ENCODE measurements around the gene LBX2.

Gene LBX2

DNA sequence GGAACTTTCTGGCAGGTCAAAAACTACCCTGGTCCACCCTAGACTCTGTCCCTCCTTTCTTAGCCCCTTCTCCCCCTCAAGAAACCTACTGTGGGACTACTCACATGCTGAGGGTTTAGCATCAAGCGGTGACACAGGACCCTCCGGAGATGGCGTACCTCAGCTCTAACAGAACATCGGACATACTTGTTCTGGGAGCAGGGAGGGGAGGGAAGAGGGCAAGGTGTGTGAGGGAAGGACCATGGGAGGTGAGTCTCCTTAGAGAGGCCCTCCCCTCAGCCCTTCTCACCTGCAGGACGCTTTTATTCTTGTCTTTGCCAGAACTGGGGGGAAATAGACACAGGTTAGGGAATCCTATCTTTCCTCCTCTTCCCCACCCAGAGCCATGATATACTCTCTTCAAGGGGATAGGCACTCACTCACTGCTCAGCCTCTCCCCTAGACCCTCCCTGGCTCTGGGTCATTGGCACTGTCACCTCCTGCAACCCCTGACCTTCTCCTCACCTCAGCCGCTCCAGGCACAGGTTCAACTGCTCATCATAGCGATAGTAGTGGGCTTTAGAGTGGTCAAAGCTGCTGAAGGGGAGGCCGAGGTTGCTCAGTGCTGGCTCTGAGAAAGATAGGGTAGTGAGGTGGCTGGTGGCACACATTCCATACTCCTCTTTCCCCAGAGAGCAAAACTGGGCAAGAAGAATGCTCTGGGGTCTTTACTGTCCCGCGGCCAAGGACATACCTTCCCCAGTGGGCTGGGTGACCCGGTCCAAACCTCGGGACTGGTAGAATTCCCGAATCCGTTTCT, 6.2 kb upstream of the LBX2 start:
- in situ Hi-C loops (cut with MboI; ENCODE audit: low sequenced_read_pairs, unreplicated experiment), result no loop called here
- TF ChIP-seq, protein P1, sequence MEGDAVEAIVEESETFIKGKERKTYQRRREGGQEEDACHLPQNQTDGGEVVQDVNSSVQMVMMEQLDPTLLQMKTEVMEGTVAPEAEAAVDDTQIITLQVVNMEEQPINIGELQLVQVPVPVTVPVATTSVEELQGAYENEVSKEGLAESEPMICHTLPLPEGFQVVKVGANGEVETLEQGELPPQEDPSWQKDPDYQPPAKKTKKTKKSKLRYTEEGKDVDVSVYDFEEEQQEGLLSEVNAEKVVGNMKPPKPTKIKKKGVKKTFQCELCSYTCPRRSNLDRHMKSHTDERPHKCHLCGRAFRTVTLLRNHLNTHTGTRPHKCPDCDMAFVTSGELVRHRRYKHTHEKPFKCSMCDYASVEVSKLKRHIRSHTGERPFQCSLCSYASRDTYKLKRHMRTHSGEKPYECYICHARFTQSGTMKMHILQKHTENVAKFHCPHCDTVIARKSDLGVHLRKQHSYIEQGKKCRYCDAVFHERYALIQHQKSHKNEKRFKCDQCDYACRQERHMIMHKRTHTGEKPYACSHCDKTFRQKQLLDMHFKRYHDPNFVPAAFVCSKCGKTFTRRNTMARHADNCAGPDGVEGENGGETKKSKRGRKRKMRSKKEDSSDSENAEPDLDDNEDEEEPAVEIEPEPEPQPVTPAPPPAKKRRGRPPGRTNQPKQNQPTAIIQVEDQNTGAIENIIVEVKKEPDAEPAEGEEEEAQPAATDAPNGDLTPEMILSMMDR (IDR thresholded peaks at IDR 0.05; ENCODE audit: borderline replicate concordance, control extremely low read depth, extremely low read depth, insufficient read depth, missing control alignments), result no peak

DNA sequence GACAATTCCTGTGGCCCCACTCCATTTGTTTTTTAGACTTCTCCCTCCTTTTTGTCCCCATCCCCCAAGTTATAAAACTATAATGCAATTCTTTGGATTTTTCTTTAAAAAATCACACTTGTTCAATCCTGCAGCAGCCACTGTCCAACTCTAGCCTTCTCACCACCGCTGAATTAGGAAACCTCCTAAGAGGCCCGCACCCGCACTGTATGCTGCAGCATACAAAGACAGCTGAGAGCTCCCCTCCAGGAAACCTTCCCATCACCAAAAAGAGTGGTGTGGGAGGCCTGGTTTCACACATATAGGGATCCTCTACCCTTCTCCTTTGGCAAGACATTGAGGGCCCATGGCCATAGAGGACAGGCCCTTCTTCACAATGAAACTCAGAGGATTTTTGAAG, 5.2 kb upstream of the LBX2 start:
- no peak for DNase-seq (ENCODE audit: low spot score)
- TF ChIP-seq, protein P1 (IDR thresholded peaks at IDR 0.05; ENCODE audit: borderline replicate concordance, control extremely low read depth, extremely low read depth, insufficient read depth, missing control alignments), result no peak
- in situ Hi-C loops (cut with MboI; ENCODE audit: low sequenced_read_pairs, unreplicated experiment), result no loop called here

More for the DNA sequence above, 6.2 kb upstream of the LBX2 start:
- no peak for DNase-seq (ENCODE audit: low spot score)

DNA sequence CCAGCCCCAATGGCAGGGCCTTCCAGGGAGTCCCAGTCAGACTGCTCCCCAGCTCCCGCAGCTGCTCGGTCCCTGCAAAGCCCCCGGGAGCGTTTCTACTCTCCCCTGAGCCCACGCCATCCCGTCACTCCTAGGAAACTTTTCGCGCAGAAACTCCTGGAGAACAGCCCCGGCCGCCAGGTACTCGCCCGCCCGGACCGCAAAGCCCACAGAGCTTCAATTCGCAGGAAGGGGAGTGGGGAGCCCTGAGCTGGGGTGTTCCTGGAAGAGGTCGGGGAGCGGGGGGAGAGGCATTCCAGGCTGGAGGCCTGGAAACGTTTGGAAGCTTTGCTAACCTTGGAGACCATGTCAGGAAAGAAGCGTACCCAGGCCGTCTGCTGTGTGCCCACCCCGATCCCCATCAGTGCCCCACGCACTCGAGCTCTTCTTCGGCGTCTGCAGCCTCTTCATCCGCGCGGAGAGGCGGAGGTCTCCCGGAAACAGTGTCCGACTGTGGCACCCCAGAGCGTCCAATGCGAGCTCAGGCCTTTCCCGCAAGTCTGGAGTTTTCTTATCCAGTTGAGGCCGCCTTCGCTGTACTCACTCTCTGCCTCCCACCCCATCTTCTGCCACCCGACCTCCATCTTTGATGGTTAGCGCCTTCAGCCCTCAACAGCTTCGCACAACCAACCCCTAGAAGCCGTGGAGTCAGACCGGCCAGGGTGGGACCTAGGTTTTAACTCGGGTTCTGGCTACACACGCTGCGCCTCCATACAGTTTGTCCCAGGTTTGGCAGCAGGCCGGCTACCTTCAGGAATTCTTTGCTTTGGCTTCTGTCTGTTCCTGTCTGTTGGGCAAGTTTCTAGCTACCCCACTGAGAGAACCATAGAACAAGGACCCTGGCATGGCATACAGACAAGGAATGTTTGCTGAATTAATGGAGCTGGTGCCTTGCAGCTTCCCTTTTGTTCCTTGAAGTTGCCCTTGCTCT, 4.4 kb upstream of the LBX2 start:
- TF ChIP-seq, protein P1 (IDR thresholded peaks at IDR 0.05; ENCODE audit: borderline replicate concordance, control extremely low read depth, extremely low read depth, insufficient read depth, missing control alignments), result no peak
- in situ Hi-C loops (cut with MboI; ENCODE audit: low sequenced_read_pairs, unreplicated experiment), result no loop called here
- no peak for DNase-seq (ENCODE audit: low spot score)

DNA sequence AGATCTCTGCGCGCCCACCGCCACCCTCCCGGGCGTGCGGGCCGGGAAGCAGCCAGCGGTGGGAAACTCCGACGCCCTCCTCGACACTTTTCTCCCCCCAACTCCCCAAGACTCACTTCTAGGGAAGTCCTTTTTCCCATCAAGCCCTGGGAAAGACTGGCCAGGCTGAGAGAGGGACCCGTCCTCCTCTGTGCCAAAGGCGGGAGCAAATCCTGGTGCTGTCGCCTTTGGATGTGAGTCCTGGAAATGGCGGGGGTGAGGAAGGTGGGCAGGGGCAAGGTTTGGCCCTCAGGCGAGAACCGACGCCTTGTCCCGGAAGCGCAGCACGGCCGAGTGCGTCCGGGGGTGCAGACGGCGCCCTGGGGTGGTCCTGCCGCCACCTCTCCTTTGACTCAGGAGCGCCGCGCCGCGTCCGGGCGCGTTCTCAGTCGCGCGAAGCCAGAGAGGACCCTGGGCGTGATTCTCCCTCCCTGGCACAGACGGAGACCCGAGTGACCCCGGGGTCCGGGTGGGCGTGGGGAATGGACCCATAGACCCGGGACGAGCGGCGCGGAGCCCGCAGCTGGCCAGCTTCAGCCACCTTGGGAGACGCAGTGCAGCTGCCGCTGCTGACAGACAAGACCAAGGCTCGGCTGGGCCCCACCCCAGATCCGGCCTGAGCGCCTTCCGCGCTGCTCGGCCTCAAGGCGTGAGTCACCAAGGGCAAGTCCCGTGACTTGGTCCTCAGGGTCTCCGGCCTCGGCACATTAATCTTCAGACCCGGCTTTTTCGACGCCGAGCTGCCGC, 3.5 kb upstream of the LBX2 start:
- in situ Hi-C loops (cut with MboI; ENCODE audit: low sequenced_read_pairs, unreplicated experiment), result no loop called here
- DNase-seq (ENCODE audit: low spot score), result peak; percentile 86
- TF ChIP-seq, protein P1 (IDR thresholded peaks at IDR 0.05; ENCODE audit: borderline replicate concordance, control extremely low read depth, extremely low read depth, insufficient read depth, missing control alignments), result peak; percentile 46

DNA sequence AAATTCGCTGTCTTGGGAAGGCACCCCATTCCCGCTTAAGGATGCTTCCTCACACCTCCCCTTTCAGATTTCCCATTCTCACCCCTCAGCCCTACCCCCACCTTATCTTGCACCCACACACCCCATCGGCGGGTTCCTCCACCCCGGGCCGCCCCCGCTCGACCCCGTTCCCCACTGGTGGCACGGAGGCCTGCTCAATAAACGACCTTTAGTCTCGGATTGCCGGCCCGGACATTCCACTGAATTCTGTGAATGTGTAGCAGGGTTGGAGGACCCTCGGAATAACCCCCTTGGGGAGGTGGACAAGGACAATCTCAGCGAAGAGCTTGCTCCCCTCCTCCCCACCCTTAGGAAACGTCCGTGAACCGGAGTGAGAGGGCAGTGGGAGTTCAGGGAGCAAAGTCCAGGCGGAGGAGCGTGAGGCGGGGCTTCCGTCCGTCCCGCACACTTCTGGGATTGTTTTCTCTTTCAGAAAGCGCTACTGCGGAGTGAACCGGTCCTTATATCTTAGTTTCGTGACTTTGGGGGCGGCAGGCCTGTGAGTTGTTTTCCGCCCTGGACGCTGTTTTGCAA, 2.8 kb upstream of the LBX2 start:
- in situ Hi-C loops (cut with MboI; ENCODE audit: low sequenced_read_pairs, unreplicated experiment), result no loop called here
- DNase-seq (ENCODE audit: low spot score), result no peak
- TF ChIP-seq, protein P1 (IDR thresholded peaks at IDR 0.05; ENCODE audit: borderline replicate concordance, control extremely low read depth, extremely low read depth, insufficient read depth, missing control alignments), result no peak
